ENCODE results near the gene KIF17. TPM values are rescaled to one million over a fixed set of nuclear protein-coding genes. Genes with fewer than 3 reads are reported as not detected.
"Not testable (repeated sequence)": the region's sequence is repeated elsewhere in the genome, so short reads cannot be mapped to it uniquely, and the experiment has no call there.

KIF17 gene
- total RNA-seq, 4 donors from 2014 or later: 0.76 to 5.6 (median 2.1) TPM

DNA sequence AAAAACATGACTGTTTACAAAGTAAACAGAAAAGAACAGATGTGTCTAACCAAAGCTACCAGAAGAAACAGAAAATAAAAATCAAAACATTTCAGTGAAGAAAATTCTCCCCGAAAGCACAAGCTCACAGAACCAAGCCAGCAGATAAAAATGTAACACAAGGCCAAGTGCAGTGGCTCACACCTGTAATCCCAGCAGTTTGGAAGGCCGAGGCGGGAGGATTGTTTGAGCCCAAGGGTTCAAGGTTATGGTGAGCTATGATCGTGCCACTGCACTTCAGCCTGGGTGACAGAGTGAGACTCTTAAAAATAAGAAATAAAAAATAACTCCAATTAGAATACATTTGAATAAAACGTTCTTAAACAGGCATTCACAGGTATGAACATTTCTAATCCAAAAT lies 37.5 kb downstream of the KIF17 start:
- Histone ChIP-seq H3K4me1 (peaks cover 4% of the 10 kb centered on the region), H3K27ac (no peak overlapping the region), H3K36me3 (no peaks in the 10 kb centered on the region), H3K9me3 (no peaks in the 10 kb centered on the region), H3K27me3 (peaks cover 2% of the 10 kb centered on the region), H3K4me3 (no peak overlapping the region)
- TF ChIP-seq POLR2AphosphoS5 (IDR thresholded peaks at IDR 0.05): no peak
- TF ChIP-seq EP300 (IDR thresholded peaks at IDR 0.05): no peak
- TF ChIP-seq, protein P1, sequence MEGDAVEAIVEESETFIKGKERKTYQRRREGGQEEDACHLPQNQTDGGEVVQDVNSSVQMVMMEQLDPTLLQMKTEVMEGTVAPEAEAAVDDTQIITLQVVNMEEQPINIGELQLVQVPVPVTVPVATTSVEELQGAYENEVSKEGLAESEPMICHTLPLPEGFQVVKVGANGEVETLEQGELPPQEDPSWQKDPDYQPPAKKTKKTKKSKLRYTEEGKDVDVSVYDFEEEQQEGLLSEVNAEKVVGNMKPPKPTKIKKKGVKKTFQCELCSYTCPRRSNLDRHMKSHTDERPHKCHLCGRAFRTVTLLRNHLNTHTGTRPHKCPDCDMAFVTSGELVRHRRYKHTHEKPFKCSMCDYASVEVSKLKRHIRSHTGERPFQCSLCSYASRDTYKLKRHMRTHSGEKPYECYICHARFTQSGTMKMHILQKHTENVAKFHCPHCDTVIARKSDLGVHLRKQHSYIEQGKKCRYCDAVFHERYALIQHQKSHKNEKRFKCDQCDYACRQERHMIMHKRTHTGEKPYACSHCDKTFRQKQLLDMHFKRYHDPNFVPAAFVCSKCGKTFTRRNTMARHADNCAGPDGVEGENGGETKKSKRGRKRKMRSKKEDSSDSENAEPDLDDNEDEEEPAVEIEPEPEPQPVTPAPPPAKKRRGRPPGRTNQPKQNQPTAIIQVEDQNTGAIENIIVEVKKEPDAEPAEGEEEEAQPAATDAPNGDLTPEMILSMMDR (IDR thresholded peaks at IDR 0.05): no peak
- TF ChIP-seq POLR2A (IDR thresholded peaks at IDR 0.05): no peak
- no peak for DNase-seq (ENCODE audit: low spot score in 2 of 2)
- WGBS: 86% methylated on average over 5 of the region's 5 CpGs

DNA sequence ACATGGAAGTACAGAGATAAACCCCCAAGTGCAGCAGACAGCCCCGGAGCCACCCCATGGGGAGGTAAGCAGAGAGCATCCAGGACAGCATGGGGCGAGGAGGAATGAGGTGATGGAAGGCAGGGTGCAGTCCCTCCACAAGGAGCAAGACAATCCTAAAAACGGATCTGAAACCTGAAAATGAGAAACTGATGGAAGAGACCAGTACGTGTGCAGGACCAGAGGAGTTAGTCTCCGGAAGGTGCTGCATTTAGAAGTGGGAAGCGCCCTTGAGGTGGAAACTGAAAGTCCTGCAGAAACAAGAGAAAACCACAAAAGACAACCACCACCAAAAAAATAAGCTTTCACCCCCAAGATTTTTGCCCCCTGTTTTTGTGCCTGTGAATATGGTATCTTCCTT lies 39.2 kb downstream of the KIF17 start:
- no peaks in the 10 kb centered on the region for H3K4me1 ChIP-seq
- H3K36me3 ChIP-seq: no peaks in the 10 kb centered on the region
- no peak for DNase-seq (ENCODE audit: low spot score in 2 of 2)
- H3K27ac ChIP-seq: no peak overlapping the region
- 81% methylated on average over 6 of the region's 6 CpGs for WGBS
- no peak overlapping the region for H3K4me3 ChIP-seq
- TF ChIP-seq POLR2AphosphoS5 (IDR thresholded peaks at IDR 0.05): no peak
- no peak for TF ChIP-seq POLR2A (IDR thresholded peaks at IDR 0.05)
- TF ChIP-seq, protein P1 (IDR thresholded peaks at IDR 0.05): no peak
- no peak for TF ChIP-seq EP300 (IDR thresholded peaks at IDR 0.05)
- peaks cover 2% of the 10 kb centered on the region for H3K27me3 ChIP-seq
- no peaks in the 10 kb centered on the region for H3K9me3 ChIP-seq

DNA sequence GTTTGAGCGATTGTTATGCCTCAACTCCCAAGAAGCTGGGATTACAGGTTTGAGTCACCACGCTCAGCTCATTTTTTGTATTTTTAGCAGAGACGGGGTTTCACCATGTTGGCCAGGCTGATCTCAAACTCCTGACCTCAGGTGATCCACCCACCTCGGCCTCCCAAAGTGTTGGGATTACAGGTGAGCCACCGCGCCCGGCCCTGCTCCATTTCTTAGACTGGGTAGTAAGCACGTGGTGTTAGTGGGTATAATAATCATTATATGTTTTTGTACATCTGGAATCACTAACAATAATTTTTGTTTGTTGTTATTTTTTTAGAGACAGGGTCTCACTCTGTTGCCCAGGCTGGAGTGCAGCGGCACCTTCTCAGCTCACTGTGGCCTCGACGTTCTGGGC lies 44.2 kb downstream of the KIF17 start:
- not testable (repeated sequence) for H3K27ac ChIP-seq; H3K27me3 ChIP-seq; H3K9me3 ChIP-seq; H3K36me3 ChIP-seq; DNase-seq (ENCODE audit: low spot score in 2 of 2); H3K4me3 ChIP-seq; H3K4me1 ChIP-seq
- 87% methylated on average over 11 of the region's 11 CpGs for WGBS

DNA sequence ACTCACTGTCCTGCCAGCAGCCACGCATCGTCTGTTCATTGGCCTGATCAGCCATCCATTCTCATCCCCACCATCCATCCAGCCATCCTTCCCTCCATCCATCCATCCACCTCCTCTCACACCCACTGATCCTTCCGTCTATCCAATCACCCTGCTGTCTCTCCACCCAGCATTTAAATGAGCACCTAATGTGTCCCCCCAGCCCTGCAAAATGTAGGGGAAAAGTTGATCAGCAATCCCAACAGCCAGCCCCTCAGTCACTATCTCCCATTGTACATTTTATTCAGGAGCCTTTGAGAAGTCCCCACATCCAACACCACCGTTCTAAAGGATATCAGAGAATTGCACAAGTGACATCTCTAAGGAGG lies 45.6 kb downstream of the KIF17 start:
- H3K27me3 ChIP-seq: peaks cover 2% of the 10 kb centered on the region
- no peaks in the 10 kb centered on the region for H3K4me1 ChIP-seq
- WGBS: 89% methylated on average over 4 of the region's 4 CpGs
- H3K27ac ChIP-seq: no peak overlapping the region
- no peak for DNase-seq (ENCODE audit: low spot score in 2 of 2)
- no peak overlapping the region for H3K4me3 ChIP-seq
- no peaks in the 10 kb centered on the region for H3K36me3 ChIP-seq
- TF ChIP-seq, protein P1 (IDR thresholded peaks at IDR 0.05): no peak
- TF ChIP-seq POLR2AphosphoS5 (IDR thresholded peaks at IDR 0.05): no peak
- no peak for TF ChIP-seq POLR2A (IDR thresholded peaks at IDR 0.05)
- TF ChIP-seq EP300 (IDR thresholded peaks at IDR 0.05): no peak
- H3K9me3 ChIP-seq: no peaks in the 10 kb centered on the region

DNA sequence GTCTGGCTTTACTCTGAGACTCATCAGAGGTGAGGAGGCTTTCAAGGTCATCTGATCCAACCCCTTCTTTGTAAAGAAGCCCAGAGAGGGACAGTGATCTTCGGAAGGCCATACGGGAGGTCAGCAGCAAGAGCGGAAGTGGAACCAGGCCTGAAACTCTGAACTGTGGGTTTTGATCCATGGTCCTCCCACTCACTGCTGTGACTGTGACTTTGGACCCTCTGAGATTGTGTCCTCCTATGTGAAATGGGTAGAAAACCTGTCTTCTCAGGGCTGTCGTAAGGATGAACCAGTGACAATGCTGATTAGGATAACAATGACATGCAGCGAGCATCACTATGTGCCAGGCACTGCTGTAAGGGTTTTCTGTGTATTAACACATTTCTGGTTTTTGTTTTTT lies 46.9 kb downstream of the KIF17 start:
- 82% methylated on average over 5 of the region's 5 CpGs for WGBS

DNA sequence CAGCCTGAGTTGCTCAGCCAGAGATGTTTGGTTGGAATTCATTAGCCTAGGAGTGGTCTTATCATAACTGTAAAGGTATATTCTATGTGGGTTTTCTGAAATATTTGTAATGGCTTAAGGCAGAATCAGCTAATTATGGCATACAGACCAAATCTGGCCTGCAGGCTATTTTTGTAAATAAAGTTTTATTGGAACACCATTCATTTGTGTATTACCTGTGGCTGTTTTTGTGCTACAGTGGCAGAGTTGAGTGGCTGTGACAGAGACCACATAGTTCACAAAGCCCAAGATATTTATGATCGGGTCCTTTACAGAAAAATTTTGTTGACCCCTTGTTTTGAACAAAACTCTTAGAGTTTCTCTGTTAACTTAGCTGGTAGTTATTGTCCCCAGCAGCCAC lies 49.2 kb downstream of the KIF17 start:
- no peaks in the 10 kb centered on the region for H3K9me3 ChIP-seq
- no peaks in the 10 kb centered on the region for H3K4me1 ChIP-seq
- no peak overlapping the region for H3K4me3 ChIP-seq
- 95% methylated on average over 1 of the region's 1 CpG for WGBS
- no peak overlapping the region for H3K27ac ChIP-seq
- TF ChIP-seq, protein P1 (IDR thresholded peaks at IDR 0.05): no peak
- TF ChIP-seq POLR2AphosphoS5 (IDR thresholded peaks at IDR 0.05) (no peak), EP300 (IDR thresholded peaks at IDR 0.05) (no peak), POLR2A (IDR thresholded peaks at IDR 0.05) (no peak)
- DNase-seq (ENCODE audit: low spot score in 2 of 2): no peak
- no peaks in the 10 kb centered on the region for H3K36me3 ChIP-seq
- no peaks in the 10 kb centered on the region for H3K27me3 ChIP-seq

More for the DNA sequence above, 46.9 kb downstream of the KIF17 start:
- Histone ChIP-seq H3K4me1 (no peaks in the 10 kb centered on the region), H3K27me3 (no peaks in the 10 kb centered on the region), H3K9me3 (no peaks in the 10 kb centered on the region), H3K36me3 (no peaks in the 10 kb centered on the region), H3K4me3 (no peak overlapping the region), H3K27ac (no peak overlapping the region)
- TF ChIP-seq, protein P1 (IDR thresholded peaks at IDR 0.05): no peak
- no peak for TF ChIP-seq POLR2A (IDR thresholded peaks at IDR 0.05)
- no peak for TF ChIP-seq EP300 (IDR thresholded peaks at IDR 0.05)
- no peak for TF ChIP-seq POLR2AphosphoS5 (IDR thresholded peaks at IDR 0.05)
- no peak for DNase-seq (ENCODE audit: low spot score in 2 of 2)

All from suprapubic skin (tissue), 4 donors.